ENCODE data around the gene NOL7.

DNA sequence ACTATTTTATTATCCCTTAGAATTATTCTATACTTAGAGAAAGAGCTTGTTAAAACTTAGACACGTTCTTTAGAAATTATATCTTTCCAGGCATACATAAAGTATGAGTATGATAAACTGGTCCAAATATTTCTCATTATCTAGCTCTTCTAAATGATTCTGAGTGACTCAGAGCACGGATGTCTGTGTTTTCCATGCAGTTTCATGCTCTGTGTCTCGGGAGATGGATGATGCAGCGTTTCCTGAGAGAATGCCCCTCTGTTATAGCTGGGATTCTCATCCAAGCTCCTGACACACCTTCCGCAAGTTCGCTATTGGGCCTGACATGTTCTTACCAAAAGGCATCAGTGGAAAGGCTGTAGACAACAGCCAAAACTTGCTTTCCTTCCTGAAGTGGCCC, 21.4 kb upstream of the NOL7 start:
- no peak for TF ChIP-seq POLR2A (IDR thresholded peaks at IDR 0.05; ENCODE audit: low read depth, low read length)
- TF ChIP-seq, protein P1, sequence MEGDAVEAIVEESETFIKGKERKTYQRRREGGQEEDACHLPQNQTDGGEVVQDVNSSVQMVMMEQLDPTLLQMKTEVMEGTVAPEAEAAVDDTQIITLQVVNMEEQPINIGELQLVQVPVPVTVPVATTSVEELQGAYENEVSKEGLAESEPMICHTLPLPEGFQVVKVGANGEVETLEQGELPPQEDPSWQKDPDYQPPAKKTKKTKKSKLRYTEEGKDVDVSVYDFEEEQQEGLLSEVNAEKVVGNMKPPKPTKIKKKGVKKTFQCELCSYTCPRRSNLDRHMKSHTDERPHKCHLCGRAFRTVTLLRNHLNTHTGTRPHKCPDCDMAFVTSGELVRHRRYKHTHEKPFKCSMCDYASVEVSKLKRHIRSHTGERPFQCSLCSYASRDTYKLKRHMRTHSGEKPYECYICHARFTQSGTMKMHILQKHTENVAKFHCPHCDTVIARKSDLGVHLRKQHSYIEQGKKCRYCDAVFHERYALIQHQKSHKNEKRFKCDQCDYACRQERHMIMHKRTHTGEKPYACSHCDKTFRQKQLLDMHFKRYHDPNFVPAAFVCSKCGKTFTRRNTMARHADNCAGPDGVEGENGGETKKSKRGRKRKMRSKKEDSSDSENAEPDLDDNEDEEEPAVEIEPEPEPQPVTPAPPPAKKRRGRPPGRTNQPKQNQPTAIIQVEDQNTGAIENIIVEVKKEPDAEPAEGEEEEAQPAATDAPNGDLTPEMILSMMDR (IDR thresholded peaks at IDR 0.05; ENCODE audit: extremely low read depth in 1 of 2, insufficient read depth in 1 of 2, low read depth in 1 of 2, low read length in 2 of 2) = no peak
- no peak for TF ChIP-seq POLR2AphosphoS5 (IDR thresholded peaks at IDR 0.05; ENCODE audit: insufficient read depth, low read depth, low read length)
- TF ChIP-seq MAX (IDR thresholded peaks at IDR 0.05; ENCODE audit: insufficient read depth, insufficient read length) = no peak
- no peak for TF ChIP-seq FOS (IDR thresholded peaks at IDR 0.05; ENCODE audit: borderline replicate concordance, insufficient read depth, low read length)
- TF ChIP-seq MYC (IDR thresholded peaks at IDR 0.05; ENCODE audit: low read depth, low read length) = no peak
- TF ChIP-seq EZH2 (IDR thresholded peaks at IDR 0.05; ENCODE audit: borderline replicate concordance, low read depth, low read length, severe bottlenecking) = no peak
- TF ChIP-seq JUN (IDR thresholded peaks at IDR 0.05; ENCODE audit: borderline replicate concordance, insufficient read depth, insufficient read length, low read depth) = no peak
